WTC11 (cell line): ENCODE results near the gene L1TD1. TPM values are rescaled to one million over a fixed set of nuclear protein-coding genes. Genes with fewer than 3 reads are reported as not detected.

Experiments used
- ATAC-seq: fragments of 200-7000 bp; cut with Tn5 transposase; 2 replicates; pipeline ENCODE4 v1.10.0; 2021; ENCODE audit warnings: mild to moderate bottlenecking, moderate library complexity
- CTCF ChIA-PET: fragments of 300-600 bp; sonication (Branson Sonifier 250); formaldehyde crosslinking; loops from one replicate; lab custom pipeline; 2021; ENCODE audit warnings: antibody characterized with exemption; lab: Charles Lee
- POLR2A ChIA-PET: fragments of 350-600 bp; sonication (Branson Sonifier 250); formaldehyde crosslinking; loops from one replicate; lab custom pipeline; 2021; ENCODE audit warnings: antibody characterized with exemption; lab: Charles Lee
- DNase-seq: peaks from one replicate; pipeline ENCODE4 v3.0.0; 2021; ENCODE audit warnings: low spot score
- H3K27ac Mint-ChIP-seq: 2 replicates; pipeline ENCODE4 v1.8.0; 2021; ENCODE audit warnings: mixed read lengths
- H3K27me3 Mint-ChIP-seq: 2 replicates; pipeline ENCODE4 v1.8.0; 2021; ENCODE audit warnings: low read depth, mild to moderate bottlenecking, moderate library complexity, mixed read lengths
- H3K36me3 Mint-ChIP-seq: 2 replicates; pipeline ENCODE4 v1.8.0; 2021; ENCODE audit warnings: mixed read lengths
- H3K4me1 Mint-ChIP-seq: 2 replicates; pipeline ENCODE4 v1.8.0; 2022; ENCODE audit warnings: mixed read lengths
- H3K4me3 Mint-ChIP-seq: 2 replicates; pipeline ENCODE4 v1.8.0; 2021; ENCODE audit warnings: mild to moderate bottlenecking, moderate library complexity, mixed read lengths
- H3K9me3 Mint-ChIP-seq: 2 replicates; pipeline ENCODE4 v1.8.0; 2021; ENCODE audit warnings: mixed read lengths
- ATF2 ChIP-seq: sonication (generic); formaldehyde crosslinking; IDR thresholded peaks from 2 replicates; pipeline ENCODE4 v1.8.1; 2022; ENCODE audit warnings: low read depth, missing genetic modification reagents, borderline replicate concordance
- CDX4 ChIP-seq: fragments of 250-450 bp; sonication (Bioruptor Pico); IDR thresholded peaks from 2 replicates; pipeline ENCODE4 v1.9.0; 2021; ENCODE audit warnings: moderate library complexity, mild to moderate bottlenecking, inconsistent platforms, borderline replicate concordance
- CREB1 ChIP-seq: sonication (generic); formaldehyde crosslinking; IDR thresholded peaks from 2 replicates; pipeline ENCODE4 v1.8.0; 2023; ENCODE audit warnings: mild to moderate bottlenecking, missing genetic modification reagents
- CTCF ChIP-seq: fragments of 200-600 bp; IDR thresholded peaks from 2 replicates; pipeline ENCODE4 v1.8.0; 2022; ENCODE audit warnings: antibody characterized with exemption
- FOXJ3 ChIP-seq: sonication (generic); formaldehyde crosslinking; IDR thresholded peaks from 2 replicates; pipeline ENCODE4 v1.9.0; 2021; ENCODE audit warnings: missing genetic modification reagents, mild to moderate bottlenecking, borderline replicate concordance
- FOXP1 ChIP-seq: sonication (generic); formaldehyde crosslinking; IDR thresholded peaks from 2 replicates; pipeline ENCODE4 v1.8.0; 2022; ENCODE audit warnings: missing genetic modification reagents, mild to moderate bottlenecking, moderate library complexity, borderline replicate concordance
- GRHL2 ChIP-seq: fragments of 250-450 bp; sonication (Bioruptor Pico); IDR thresholded peaks from 2 replicates; pipeline ENCODE4 v1.8.0; 2022; ENCODE audit warnings: mild to moderate bottlenecking, moderate library complexity; ENCODE audit not compliant: insufficient replicate concordance, severe bottlenecking
- HMGXB4 ChIP-seq: sonication (generic); formaldehyde crosslinking; IDR thresholded peaks from 2 replicates; pipeline ENCODE4 v1.8.1; 2023; ENCODE audit warnings: mild to moderate bottlenecking, moderate library complexity, missing genetic modification reagents
- KAT7 ChIP-seq: sonication (generic); formaldehyde crosslinking; IDR thresholded peaks from 2 replicates; pipeline ENCODE4 v1.8.1; 2023; ENCODE audit warnings: missing genetic modification reagents, mild to moderate bottlenecking, borderline replicate concordance
- MYBL2 ChIP-seq: sonication (generic); formaldehyde crosslinking; IDR thresholded peaks from 2 replicates; pipeline ENCODE4 v1.8.1; 2023; ENCODE audit warnings: mild to moderate bottlenecking, moderate library complexity, missing genetic modification reagents
- NFYB ChIP-seq: sonication (generic); formaldehyde crosslinking; conservative IDR thresholded peaks from 2 replicates; pipeline ENCODE4 v1.8.0; 2022; ENCODE audit warnings: low read depth, missing genetic modification reagents
- NR3C1 ChIP-seq: sonication (generic); formaldehyde crosslinking; conservative IDR thresholded peaks from 2 replicates; pipeline ENCODE4 v1.8.1; 2023; ENCODE audit warnings: low read depth, mild to moderate bottlenecking, missing genetic modification reagents
- OVOL2 ChIP-seq: fragments of 250-450 bp; sonication (Bioruptor Pico); IDR thresholded peaks from 2 replicates; pipeline ENCODE4 v1.9.0; 2021; ENCODE audit warnings: mild to moderate bottlenecking, borderline replicate concordance
- PRDM15 ChIP-seq: sonication (generic); formaldehyde crosslinking; IDR thresholded peaks from 2 replicates; pipeline ENCODE4 v1.8.0; 2022; ENCODE audit warnings: missing genetic modification reagents
- ZNF671 ChIP-seq: fragments of 250-450 bp; sonication (Bioruptor Pico); IDR thresholded peaks from 2 replicates; pipeline ENCODE4 v1.8.0; 2021; ENCODE audit warnings: mild to moderate bottlenecking
- ZSCAN18 ChIP-seq: fragments of 250-450 bp; sonication (Bioruptor Pico); IDR thresholded peaks from 2 replicates; pipeline ENCODE4 v2.1.2; 2022; ENCODE audit warnings: mild to moderate bottlenecking, moderate library complexity
- total RNA-seq: library from RNA; stranded (reverse); gene quantifications from 3 replicates; pipeline ENCODE4 v1.2.3, GENCODE V29; 2021
- TF ChIP-seq, protein P1 (sequence below): sonication (generic); formaldehyde crosslinking; IDR thresholded peaks from 2 replicates; pipeline ENCODE4 v1.8.1; 2022; ENCODE audit warnings: mild to moderate bottlenecking, missing genetic modification reagents, moderate library complexity, borderline replicate concordance
- TF ChIP-seq, protein P2 (sequence below): sonication (generic); formaldehyde crosslinking; IDR thresholded peaks from 2 replicates; pipeline ENCODE4 v1.8.0; 2022; ENCODE audit warnings: mild to moderate bottlenecking, missing genetic modification reagents
- TF ChIP-seq, protein P3 (sequence below): fragments of 250-450 bp; sonication (Bioruptor Pico); IDR thresholded peaks from 2 replicates; pipeline ENCODE4 v1.8.0; 2021; ENCODE audit warnings: mild to moderate bottlenecking
- TF ChIP-seq, protein P4 (sequence below): sonication (generic); formaldehyde crosslinking; IDR thresholded peaks from 2 replicates; pipeline ENCODE4 v1.8.1; 2023; ENCODE audit warnings: mild to moderate bottlenecking, missing genetic modification reagents

The L1TD1 gene
- total RNA-seq, 1 experiment from 2014 or later: 319 TPM

GRCh38 chr1:62230718-62231117 is 36.1 kb downstream of the L1TD1 start (continued):
- TF ChIP-seq ZSCAN18: no peak
- TF ChIP-seq, protein P1, sequence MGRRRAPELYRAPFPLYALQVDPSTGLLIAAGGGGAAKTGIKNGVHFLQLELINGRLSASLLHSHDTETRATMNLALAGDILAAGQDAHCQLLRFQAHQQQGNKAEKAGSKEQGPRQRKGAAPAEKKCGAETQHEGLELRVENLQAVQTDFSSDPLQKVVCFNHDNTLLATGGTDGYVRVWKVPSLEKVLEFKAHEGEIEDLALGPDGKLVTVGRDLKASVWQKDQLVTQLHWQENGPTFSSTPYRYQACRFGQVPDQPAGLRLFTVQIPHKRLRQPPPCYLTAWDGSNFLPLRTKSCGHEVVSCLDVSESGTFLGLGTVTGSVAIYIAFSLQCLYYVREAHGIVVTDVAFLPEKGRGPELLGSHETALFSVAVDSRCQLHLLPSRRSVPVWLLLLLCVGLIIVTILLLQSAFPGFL: no peak
- TF ChIP-seq CREB1: no peak
- TF ChIP-seq, protein P2, sequence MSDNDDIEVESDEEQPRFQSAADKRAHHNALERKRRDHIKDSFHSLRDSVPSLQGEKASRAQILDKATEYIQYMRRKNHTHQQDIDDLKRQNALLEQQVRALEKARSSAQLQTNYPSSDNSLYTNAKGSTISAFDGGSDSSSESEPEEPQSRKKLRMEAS: no peak
- no peak for TF ChIP-seq OVOL2 (CRISPR knock-in tag)
- TF ChIP-seq FOXP1 (CRISPR knock-in tag): no peak
- TF ChIP-seq NFYB (CRISPR knock-in tag): no peak
- TF ChIP-seq, protein P3, sequence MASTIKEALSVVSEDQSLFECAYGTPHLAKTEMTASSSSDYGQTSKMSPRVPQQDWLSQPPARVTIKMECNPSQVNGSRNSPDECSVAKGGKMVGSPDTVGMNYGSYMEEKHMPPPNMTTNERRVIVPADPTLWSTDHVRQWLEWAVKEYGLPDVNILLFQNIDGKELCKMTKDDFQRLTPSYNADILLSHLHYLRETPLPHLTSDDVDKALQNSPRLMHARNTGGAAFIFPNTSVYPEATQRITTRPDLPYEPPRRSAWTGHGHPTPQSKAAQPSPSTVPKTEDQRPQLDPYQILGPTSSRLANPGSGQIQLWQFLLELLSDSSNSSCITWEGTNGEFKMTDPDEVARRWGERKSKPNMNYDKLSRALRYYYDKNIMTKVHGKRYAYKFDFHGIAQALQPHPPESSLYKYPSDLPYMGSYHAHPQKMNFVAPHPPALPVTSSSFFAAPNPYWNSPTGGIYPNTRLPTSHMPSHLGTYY (CRISPR knock-in tag): no peak
- TF ChIP-seq MYBL2: no peak
- TF ChIP-seq FOXJ3 (CRISPR knock-in tag): no peak
- TF ChIP-seq NR3C1 (CRISPR knock-in tag): no peak
- no peak for TF ChIP-seq GRHL2
- TF ChIP-seq CTCF: no peak
- TF ChIP-seq, protein P4, sequence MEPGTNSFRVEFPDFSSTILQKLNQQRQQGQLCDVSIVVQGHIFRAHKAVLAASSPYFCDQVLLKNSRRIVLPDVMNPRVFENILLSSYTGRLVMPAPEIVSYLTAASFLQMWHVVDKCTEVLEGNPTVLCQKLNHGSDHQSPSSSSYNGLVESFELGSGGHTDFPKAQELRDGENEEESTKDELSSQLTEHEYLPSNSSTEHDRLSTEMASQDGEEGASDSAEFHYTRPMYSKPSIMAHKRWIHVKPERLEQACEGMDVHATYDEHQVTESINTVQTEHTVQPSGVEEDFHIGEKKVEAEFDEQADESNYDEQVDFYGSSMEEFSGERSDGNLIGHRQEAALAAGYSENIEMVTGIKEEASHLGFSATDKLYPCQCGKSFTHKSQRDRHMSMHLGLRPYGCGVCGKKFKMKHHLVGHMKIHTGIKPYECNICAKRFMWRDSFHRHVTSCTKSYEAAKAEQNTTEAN (CRISPR knock-in tag): no peak
- TF ChIP-seq ATF2 (CRISPR knock-in tag): no peak

DNA sequence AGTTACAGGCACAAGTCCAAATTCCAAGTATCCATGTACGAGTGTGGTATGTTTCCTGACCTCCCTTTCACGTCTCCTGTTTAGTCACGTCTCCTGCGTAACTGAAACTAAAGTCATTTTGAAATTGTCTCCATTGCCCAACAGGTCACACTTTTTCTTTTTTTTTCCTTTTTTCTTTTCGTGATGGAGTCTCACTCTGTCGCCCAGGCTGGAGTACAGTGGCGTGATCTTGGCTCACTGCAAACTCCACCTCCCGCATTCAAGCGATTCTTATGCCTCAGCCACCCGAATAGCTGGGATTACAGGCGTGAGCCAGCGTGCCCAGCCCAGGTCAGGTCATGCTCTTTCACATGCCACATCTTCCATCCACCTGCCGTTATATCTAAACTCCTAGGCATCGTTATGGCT is 38.2 kb downstream of the L1TD1 start:
- POLR2A ChIA-PET: no interaction called here
- H3K4me1 Mint-ChIP-seq: peaks cover 79% of the 10 kb centered on the region
- no peaks in the 10 kb centered on the region for H3K9me3 Mint-ChIP-seq
- ATAC-seq (no peak), DNase-seq (no peak)
- CTCF ChIA-PET: no interaction called here
- peak overlapping the region; percentile 14 for H3K27ac Mint-ChIP-seq
- H3K4me3 Mint-ChIP-seq: no peak overlapping the region
- H3K27me3 Mint-ChIP-seq: no peaks in the 10 kb centered on the region; the same call in 1 of the 2 replicates
- H3K36me3 Mint-ChIP-seq: peaks cover 18% of the 10 kb centered on the region
- TF ChIP-seq PRDM15 (CRISPR knock-in tag): peak; percentile 75
- TF ChIP-seq CDX4 (CRISPR knock-in tag): no peak
- no peak for TF ChIP-seq KAT7
- no peak for TF ChIP-seq ZNF671 (CRISPR knock-in tag)
- no peak for TF ChIP-seq HMGXB4 (CRISPR knock-in tag)
